Neuronal stem cell (in vitro differentiated cells): ENCODE measurements around the gene AHCTF1.
"Not testable (repeated sequence)": the region's sequence is repeated elsewhere in the genome, so short reads cannot be mapped to it uniquely, and the experiment has no call there.

Experiments
- DNase-seq: peaks from one replicate; pipeline ENCODE4 v3.0.0-alpha.2; 2013; ENCODE audit warnings: low spot score
- H2AFZ ChIP-seq: one replicate; pipeline ENCODE4 v1.6.1; 2013; ENCODE audit warnings: mild to moderate bottlenecking, low read length, inconsistent platforms
- H2AK5ac ChIP-seq: 2 replicates; pipeline ENCODE4 v1.6.1; 2013; ENCODE audit warnings: low read depth, mild to moderate bottlenecking, inconsistent platforms, low read length, moderate library complexity, mixed read lengths
- H2BK120ac ChIP-seq: 2 replicates; pipeline ENCODE4 v1.6.1; 2013; ENCODE audit warnings: low read depth, mild to moderate bottlenecking, inconsistent platforms, low read length, moderate library complexity, mixed read lengths
- H2BK12ac ChIP-seq: one replicate; pipeline ENCODE4 v1.6.1; 2013; ENCODE audit warnings: low read length, inconsistent platforms
- H2BK15ac ChIP-seq: 2 replicates; pipeline ENCODE4 v1.6.1; 2013; ENCODE audit warnings: mild to moderate bottlenecking, low read length, inconsistent platforms, mixed read lengths
- H2BK5ac ChIP-seq: one replicate; pipeline ENCODE4 v1.6.1; 2013; ENCODE audit warnings: inconsistent platforms, mild to moderate bottlenecking, low read length, moderate library complexity
- H3K14ac ChIP-seq: one replicate; pipeline ENCODE4 v1.6.1; 2013; ENCODE audit warnings: low read length, inconsistent platforms
- H3K18ac ChIP-seq: 2 replicates; pipeline ENCODE4 v1.6.1; 2013; ENCODE audit warnings: low read length, inconsistent platforms
- H3K23ac ChIP-seq: 2 replicates; pipeline ENCODE4 v1.6.1; 2013; ENCODE audit warnings: low read depth, mild to moderate bottlenecking, mixed read lengths, low read length, inconsistent platforms; ENCODE audit not compliant: poor library complexity
- H3K27ac ChIP-seq: replicated peaks from 3 replicates; pipeline ENCODE4 v1.5.1; 2013; ENCODE audit warnings: low read length, inconsistent platforms
- H3K27me3 ChIP-seq, 3 experiments: 2 replicates each; pipeline ENCODE4 v1.6.1; 2013; ENCODE audit warnings: low read length in 3 of 3, mild to moderate bottlenecking in 2 of 3, inconsistent platforms in 1 of 3, low read depth in 1 of 3, mixed read lengths in 1 of 3, moderate library complexity in 1 of 3; ENCODE audit not compliant: control insufficient read depth in 3 of 3, insufficient read depth in 3 of 3
- H3K36me3 ChIP-seq, 2 donors: replicated peaks in 1 of 2; 2 replicates each; pipeline ENCODE4 v1.6.1; 2013; ENCODE audit warnings: low read length in 2 of 2; ENCODE audit not compliant: control insufficient read depth in 2 of 2, insufficient read depth in 2 of 2
- H3K4ac ChIP-seq: 2 replicates; pipeline ENCODE4 v1.6.1; 2013; ENCODE audit warnings: inconsistent platforms, mild to moderate bottlenecking, low read length, moderate library complexity
- H3K4me1 ChIP-seq, 2 donors: 1 replicate in 1 of 2; 2 replicates in 1 of 2; pipeline ENCODE4 v1.6.1; 2013; ENCODE audit warnings: low read length in 2 of 2, low read depth in 1 of 2; ENCODE audit not compliant: control insufficient read depth in 2 of 2, insufficient read depth in 1 of 2
- H3K4me2 ChIP-seq: one replicate; pipeline ENCODE4 v1.6.1; 2013; ENCODE audit warnings: mild to moderate bottlenecking, low read length, inconsistent platforms; ENCODE audit not compliant: insufficient read depth, poor library complexity, severe bottlenecking
- H3K4me3 ChIP-seq, 2 donors: 2 replicates each; pipeline ENCODE4 v1.5.1; 2013; ENCODE audit warnings: low read length in 2 of 2, mild to moderate bottlenecking in 2 of 2, inconsistent platforms in 1 of 2, moderate library complexity in 1 of 2
- H3K79me1 ChIP-seq: one replicate; pipeline ENCODE4 v1.6.1; 2013; ENCODE audit warnings: low read depth, mild to moderate bottlenecking, inconsistent platforms, low read length, moderate library complexity
- H3K9ac ChIP-seq: one replicate; pipeline ENCODE4 v1.6.1; 2013; ENCODE audit warnings: mild to moderate bottlenecking, low read depth, low read length, inconsistent platforms; ENCODE audit not compliant: poor library complexity
- H3K9me3 ChIP-seq, 2 donors: replicated peaks in 1 of 2; 2 replicates each; pipeline versions ENCODE3 to v1.6.1; 2013; ENCODE audit warnings: low read length in 2 of 2, mild to moderate bottlenecking in 2 of 2, inconsistent platforms in 1 of 2, low read depth in 1 of 2, mixed read lengths in 1 of 2, moderate library complexity in 1 of 2; ENCODE audit not compliant: control insufficient read depth in 2 of 2, insufficient read depth in 1 of 2
- H4K8ac ChIP-seq: one replicate; pipeline ENCODE4 v1.6.1; 2013; ENCODE audit warnings: low read depth, mild to moderate bottlenecking, inconsistent platforms, low read length, moderate library complexity
- H4K91ac ChIP-seq: one replicate; pipeline ENCODE4 v1.6.1; 2013; ENCODE audit warnings: low read length, low read depth, mild to moderate bottlenecking, inconsistent platforms; ENCODE audit not compliant: poor library complexity
- WGBS, 2 donors: extraction: QIAGEN DNeasy Blood & Tissue Kit; methylation state at CpG; one replicate each; pipeline ENCODE4 v1.1.7; 2013; ENCODE audit warnings: missing lambda C conversion rate in 2 of 2, mixed read lengths in 1 of 2; ENCODE audit not compliant: insufficient read length in 2 of 2, insufficient replicate concordance in 1 of 2; ENCODE audit errors: extremely low coverage in 2 of 2; 5-methylcytosine and 5-hydroxymethylcytosine counted together

AHCTF1 gene

GRCh38 chr1:246876431-246876830 lies 55.3 kb downstream of the AHCTF1 start:
- Histone ChIP-seq H2BK15ac (no peak overlapping the region), H4K8ac (no peak overlapping the region), H4K91ac (no peak overlapping the region), H3K18ac (no peak overlapping the region), H2BK12ac (no peak overlapping the region), H3K4ac (no peak overlapping the region), H3K4me1 (no peaks in the 10 kb centered on the region), H2AFZ (no peak overlapping the region), H3K36me3 (peaks cover 20 to 95% of the 10 kb centered on the region in 2 donors), H3K14ac (no peak overlapping the region), H2BK5ac (no peak overlapping the region), H3K9me3 (no peaks in the 10 kb centered on the region), H3K27ac (no peak overlapping the region), H3K79me1 (no peaks in the 10 kb centered on the region), H3K9ac (no peak overlapping the region), H3K4me3 (no peak overlapping the region), H3K4me2 (no peak overlapping the region), H2AK5ac (no peak overlapping the region), H3K23ac (no peak overlapping the region), H3K27me3 (no peaks in the 10 kb centered on the region), H2BK120ac (no peak overlapping the region)
- no CpG with 5 or more reads among the region's 3 CpGs for WGBS, 2 donors
- DNase-seq = no peak

DNA sequence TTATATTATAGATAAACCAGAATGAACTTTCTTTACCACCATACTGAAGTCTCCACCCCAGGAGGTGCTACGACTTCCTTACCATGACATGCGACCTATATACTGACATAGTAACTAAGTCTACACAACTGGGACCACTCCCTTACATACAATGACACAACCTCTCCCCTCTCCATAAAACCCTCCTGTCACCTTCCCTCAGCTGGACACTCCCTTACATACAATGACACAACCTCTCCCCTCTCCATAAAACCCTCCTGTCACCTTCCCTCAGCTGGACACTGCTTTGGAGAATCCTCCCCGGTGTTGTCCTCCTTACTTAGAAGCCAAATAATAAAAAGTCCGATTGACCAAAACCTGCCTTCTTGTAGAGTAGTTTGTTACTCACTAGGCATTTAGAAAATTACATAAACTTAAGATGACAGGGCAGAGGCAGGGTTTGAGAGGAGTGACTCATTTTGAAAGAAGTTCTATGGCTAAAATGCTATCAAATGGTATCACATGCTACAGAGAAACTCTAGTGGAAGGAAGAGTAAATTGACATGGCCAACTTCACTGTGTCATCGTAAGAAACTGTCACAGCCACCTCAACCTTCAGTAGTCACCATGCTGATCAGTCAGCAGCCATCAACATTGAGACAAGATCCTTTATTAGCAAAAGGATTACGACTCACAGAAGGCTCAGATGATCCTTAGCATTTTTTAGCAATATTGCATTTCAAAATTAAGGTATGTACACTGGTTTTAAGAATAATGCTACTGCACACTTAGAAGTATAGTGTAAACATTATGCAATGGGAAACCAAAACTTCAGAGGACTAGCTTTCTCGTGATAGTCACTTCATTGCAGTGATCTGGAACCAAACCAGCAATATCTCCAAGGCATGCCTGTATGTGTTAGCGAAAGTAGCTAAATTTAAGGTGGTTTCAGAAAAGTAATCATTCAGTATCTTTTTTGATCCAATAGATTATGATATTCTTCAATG lies 56.4 kb downstream of the AHCTF1 start:
- H2BK15ac ChIP-seq = no peak overlapping the region
- no peak overlapping the region for H3K4me2 ChIP-seq
- no peaks in the 10 kb centered on the region for H3K4me1 ChIP-seq
- H2BK12ac ChIP-seq = no peak overlapping the region
- no CpG with 5 or more reads among the region's 8 CpGs for WGBS, 2 donors
- H3K36me3 ChIP-seq = peaks cover 24 to 95% of the 10 kb centered on the region in 2 donors
- no peak overlapping the region for H3K4ac ChIP-seq
- no peak overlapping the region for H3K14ac ChIP-seq
- no peak overlapping the region for H3K27ac ChIP-seq
- no peak overlapping the region for H4K91ac ChIP-seq
- no peak overlapping the region for H3K18ac ChIP-seq
- no peaks in the 10 kb centered on the region for H3K79me1 ChIP-seq
- H3K9ac ChIP-seq = no peak overlapping the region
- DNase-seq = no peak
- no peak overlapping the region for H2BK120ac ChIP-seq
- H3K27me3 ChIP-seq = no peaks in the 10 kb centered on the region
- no peak overlapping the region for H3K4me3 ChIP-seq
- no peak overlapping the region for H2AK5ac ChIP-seq
- H2AFZ ChIP-seq = no peak overlapping the region
- no peak overlapping the region for H3K23ac ChIP-seq
- H3K9me3 ChIP-seq = no peaks in the 10 kb centered on the region
- no peak overlapping the region for H4K8ac ChIP-seq
- no peak overlapping the region for H2BK5ac ChIP-seq

GRCh38 chr1:246865921-246866320 lies 65.8 kb downstream of the AHCTF1 start:
- Histone ChIP-seq H3K4ac (no peak overlapping the region), H2BK5ac (no peak overlapping the region), H3K18ac (no peak overlapping the region), H3K36me3 (peaks cover 5 to 92% of the 10 kb centered on the region in 2 donors), H3K4me3 (no peak overlapping the region), H3K23ac (no peak overlapping the region), H4K8ac (no peak overlapping the region), H2AK5ac (no peak overlapping the region), H3K27ac (no peak overlapping the region), H3K9ac (no peak overlapping the region), H3K9me3 (peaks cover 0 to 8% of the 10 kb centered on the region in 2 donors), H3K4me2 (no peak overlapping the region), H2BK15ac (no peak overlapping the region), H3K4me1 (no peaks in the 10 kb centered on the region), H2BK12ac (no peak overlapping the region), H3K14ac (no peak overlapping the region), H3K79me1 (no peaks in the 10 kb centered on the region), H2AFZ (no peak overlapping the region), H2BK120ac (no peak overlapping the region), H3K27me3 (no peaks in the 10 kb centered on the region), H4K91ac (no peak overlapping the region)
- no peak for DNase-seq
- no CpG with 5 or more reads among the region's 2 CpGs for WGBS, 2 donors

GRCh38 chr1:246863791-246864190 lies 68.0 kb downstream of the AHCTF1 start:
- H3K79me1 ChIP-seq, H2AK5ac ChIP-seq, H2BK12ac ChIP-seq, H3K23ac ChIP-seq, H4K91ac ChIP-seq, H3K4ac ChIP-seq, H3K27me3 ChIP-seq, H3K9ac ChIP-seq, H2BK5ac ChIP-seq, DNase-seq, H3K9me3 ChIP-seq, H3K18ac ChIP-seq, H3K4me1 ChIP-seq, H2AFZ ChIP-seq, H3K4me3 ChIP-seq, H3K4me2 ChIP-seq, H3K14ac ChIP-seq, H4K8ac ChIP-seq, H3K27ac ChIP-seq, H2BK15ac ChIP-seq, H2BK120ac ChIP-seq: not testable (repeated sequence)
- H3K36me3 ChIP-seq = peaks cover 10 to 94% of the 10 kb centered on the region in 2 donors
- no CpG with 5 or more reads among the region's 9 CpGs for WGBS, 2 donors
